ENCODE measurements around the gene TPM3.

DNA sequence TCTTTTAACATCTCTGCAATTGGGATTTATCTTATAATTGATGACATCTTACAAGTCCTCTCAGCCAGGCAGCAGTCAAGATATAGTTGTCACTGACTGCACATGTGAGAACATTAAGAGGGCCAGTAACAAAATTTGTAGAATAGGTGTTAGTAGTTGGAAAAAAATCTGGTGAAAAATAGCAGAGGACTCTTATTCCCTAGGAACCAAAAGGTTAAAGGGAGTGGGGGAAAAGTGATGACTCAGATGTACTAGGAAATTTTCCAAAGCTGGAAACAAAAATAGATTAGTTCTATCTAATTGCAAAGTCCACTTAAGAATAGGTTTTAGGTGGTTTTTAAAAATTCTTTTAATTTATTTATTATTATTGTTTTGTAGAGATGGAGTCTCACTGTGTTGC is 40.6 kb downstream of the TPM3 start:
- TF ChIP-seq, protein P1, sequence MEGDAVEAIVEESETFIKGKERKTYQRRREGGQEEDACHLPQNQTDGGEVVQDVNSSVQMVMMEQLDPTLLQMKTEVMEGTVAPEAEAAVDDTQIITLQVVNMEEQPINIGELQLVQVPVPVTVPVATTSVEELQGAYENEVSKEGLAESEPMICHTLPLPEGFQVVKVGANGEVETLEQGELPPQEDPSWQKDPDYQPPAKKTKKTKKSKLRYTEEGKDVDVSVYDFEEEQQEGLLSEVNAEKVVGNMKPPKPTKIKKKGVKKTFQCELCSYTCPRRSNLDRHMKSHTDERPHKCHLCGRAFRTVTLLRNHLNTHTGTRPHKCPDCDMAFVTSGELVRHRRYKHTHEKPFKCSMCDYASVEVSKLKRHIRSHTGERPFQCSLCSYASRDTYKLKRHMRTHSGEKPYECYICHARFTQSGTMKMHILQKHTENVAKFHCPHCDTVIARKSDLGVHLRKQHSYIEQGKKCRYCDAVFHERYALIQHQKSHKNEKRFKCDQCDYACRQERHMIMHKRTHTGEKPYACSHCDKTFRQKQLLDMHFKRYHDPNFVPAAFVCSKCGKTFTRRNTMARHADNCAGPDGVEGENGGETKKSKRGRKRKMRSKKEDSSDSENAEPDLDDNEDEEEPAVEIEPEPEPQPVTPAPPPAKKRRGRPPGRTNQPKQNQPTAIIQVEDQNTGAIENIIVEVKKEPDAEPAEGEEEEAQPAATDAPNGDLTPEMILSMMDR (IDR thresholded peaks at IDR 0.05 in 8 of 11, conservative IDR thresholded peaks at IDR 0.05 in 3 of 11), result no peak
- no peak for TF ChIP-seq POLR2A (IDR thresholded peaks at IDR 0.05)
